AG04450 (cell line): Measurements from ENCODE around the gene PDILT. TPM values are rescaled to one million over a fixed set of nuclear protein-coding genes. Genes with fewer than 3 reads are reported as not detected.

Experiments used
- CTCF ChIA-PET: fragments of 300-600, 350-600 bp; formaldehyde crosslinking; extraction: SDS; loops from one replicate; lab custom pipeline; 2022; ENCODE audit warnings: antibody characterized with exemption, inconsistent platforms; lab: Charles Lee
- POLR2A ChIA-PET: fragments of 350-600 bp; formaldehyde crosslinking; extraction: SDS; loops from one replicate; lab custom pipeline; 2021; ENCODE audit warnings: antibody characterized with exemption, inconsistent platforms; lab: Yijun Ruan, JAX
- DNase-seq: peaks from one replicate; pipeline ENCODE4 v3.0.0-alpha.2; 2011; ENCODE audit warnings: low read depth, low spot score
- H3K27ac ChIP-seq: one replicate; pipeline ENCODE4 v1.5.1; 2012; ENCODE audit warnings: low read depth, low read length, control low read depth
- H3K27me3 ChIP-seq: one replicate; pipeline ENCODE4 v1.6.0; 2012; ENCODE audit warnings: low read length; ENCODE audit not compliant: control insufficient read depth, insufficient read depth
- H3K4me3 ChIP-seq: 2 replicates; pipeline ENCODE4 v1.5.1; 2011; ENCODE audit warnings: mild to moderate bottlenecking, low read depth, low read length, control low read depth
- H3K9me3 ChIP-seq: 2 replicates; pipeline ENCODE4 v1.5.1; 2012; ENCODE audit warnings: low read length; ENCODE audit not compliant: control insufficient read depth, insufficient read depth
- CTCF ChIP-seq: IDR thresholded peaks from 2 replicates; pipeline ENCODE4 v1.5.1; 2011; ENCODE audit warnings: low read depth, low read length, control low read depth, inconsistent platforms
- polyA plus RNA-seq: library from polyadenylated mRNA; depleted of rRNA; stranded (reverse); fragments of >200 nt; gene quantifications from 2 replicates; pipeline ENCODE4 v1.2.3, GENCODE V29; 2011

Gene PDILT
- polyA plus RNA-seq, 1 experiment = not detected

GRCh38 chr16:20336955-20337354 is 67.6 kb downstream of the PDILT start:
- no peak overlapping the region for H3K4me3 ChIP-seq
- H3K27me3 ChIP-seq = no peaks in the 10 kb centered on the region
- no peak overlapping the region for H3K27ac ChIP-seq
- H3K9me3 ChIP-seq = peaks cover 21% of the 10 kb centered on the region
- no peak for DNase-seq
- CTCF ChIA-PET = no interaction called here
- POLR2A ChIA-PET = no interaction called here
- no peak for TF ChIP-seq CTCF

- no peak for TF ChIP-seq CTCF
- Histone ChIP-seq H3K27ac (no peak overlapping the region), H3K27me3 (no peaks in the 10 kb centered on the region), H3K4me3 (no peak overlapping the region), H3K9me3 (peaks cover 20% of the 10 kb centered on the region)
- ChIA-PET CTCF (no interaction called here), POLR2A (no interaction called here)
- no peak for DNase-seq
Measured at GRCh38 chr16:20334396-20334795, 70.1 kb downstream of the PDILT start.

- DNase-seq = no peak
- no peak overlapping the region for H3K4me3 ChIP-seq
- ChIA-PET POLR2A (no interaction called here), CTCF (no interaction called here)
- H3K27ac ChIP-seq = no peak overlapping the region
- no peak for TF ChIP-seq CTCF
- no peaks in the 10 kb centered on the region for H3K27me3 ChIP-seq
- peaks cover 20% of the 10 kb centered on the region for H3K9me3 ChIP-seq
Measured at GRCh38 chr16:20333120-20333519, 71.4 kb downstream of the PDILT start.

- CTCF ChIA-PET = no interaction called here
- TF ChIP-seq CTCF = no peak
- Histone ChIP-seq H3K27me3 (no peaks in the 10 kb centered on the region), H3K9me3 (peaks cover 22% of the 10 kb centered on the region), H3K27ac (no peak overlapping the region), H3K4me3 (no peak overlapping the region)
- POLR2A ChIA-PET = no interaction called here
- no peak for DNase-seq
Measured at GRCh38 chr16:20332411-20332810, 72.1 kb downstream of the PDILT start.

GRCh38 chr16:20331635-20332034 is 72.9 kb downstream of the PDILT start:
- Histone ChIP-seq H3K27ac (no peak overlapping the region), H3K9me3 (peaks cover 25% of the 10 kb centered on the region), H3K27me3 (no peaks in the 10 kb centered on the region), H3K4me3 (no peak overlapping the region)
- no peak for TF ChIP-seq CTCF
- ChIA-PET POLR2A (no interaction called here), CTCF (no interaction called here)
- no peak for DNase-seq
